Uterus (tissue), 4 donors: ENCODE results near the gene PDCD7. TPM values are rescaled to one million over a fixed set of nuclear protein-coding genes. Genes with fewer than 3 reads are reported as not detected.
"Not testable (repeated sequence)": the region's sequence is repeated elsewhere in the genome, so short reads cannot be mapped to it uniquely, and the experiment has no call there.

ENCODE experiments used
- DNase-seq, 2 donors: peaks; one replicate each; pipeline ENCODE4 v3.0.0-alpha.2; 2019 to 2020
- H3K27ac ChIP-seq, 2 donors: fragments of 200-600 bp; sonication (generic); 1 replicate in 1 of 2; 2 replicates in 1 of 2; pipeline ENCODE4 v1.5.1; 2016 to 2018
- H3K27me3 ChIP-seq, 2 donors: fragments of 200-600 bp; sonication (generic); one replicate each; pipeline ENCODE4 v1.5.1; 2018 to 2019; ENCODE audit warnings: control low read depth in 1 of 2
- H3K36me3 ChIP-seq, 2 donors: fragments of 200-600 bp; sonication (generic); one replicate each; pipeline ENCODE4 v1.5.1; 2019; ENCODE audit warnings: control low read depth in 1 of 2
- H3K4me1 ChIP-seq, 2 donors: fragments of 200-600 bp; sonication (generic); one replicate each; pipeline ENCODE4 v1.5.1; 2018 to 2019; ENCODE audit warnings: control low read depth in 1 of 2
- H3K4me3 ChIP-seq, 2 donors: fragments of 200-600 bp; sonication (generic); 1 replicate in 1 of 2; 2 replicates in 1 of 2; pipeline ENCODE4 v1.5.1; 2018 to 2019; ENCODE audit warnings: mild to moderate bottlenecking in 1 of 2
- H3K9me3 ChIP-seq, 2 donors: fragments of 200-600 bp; sonication (generic); one replicate each; pipeline ENCODE4 v1.5.1; 2019; ENCODE audit warnings: control low read depth in 1 of 2
- POLR2A ChIP-seq, 2 donors: fragments of 450-650 bp; IDR thresholded peaks; one replicate each; pipeline ENCODE4 v1.6.1; 2016; ENCODE audit warnings: antibody characterized with exemption in 2 of 2, mild to moderate bottlenecking in 1 of 2, moderate library complexity in 1 of 2
- intact Hi-C: fragments of 100-400 bp; cut with DNase I; formaldehyde crosslinking; loops from one replicate; pipeline ENCODE4 v1.15.1; 2023; ENCODE audit warnings: low total_unique reads
- total RNA-seq, 4 donors: library from RNA; depleted of rRNA in 3 of 4; stranded (reverse); fragments of >200 nt in 3 of 4; gene quantifications; one replicate each; pipeline versions ENCODE4 v1.1.0 to v1.2.4, GENCODE V29; 2014 to 2023
- TF ChIP-seq, protein P1 (sequence below), 4 experiments: fragments of 200-600 bp in 2 of 4; fragments of 450-650 bp in 2 of 4; sonication (generic) in 2 of 4; IDR thresholded peaks; one replicate each; pipeline ENCODE4 v1.5.1; 2016 to 2019; ENCODE audit warnings: antibody characterized with exemption in 4 of 4, mild to moderate bottlenecking in 2 of 4, moderate library complexity in 1 of 4
- donor health status: DM: yes; HTN: yes; CAD: no.

PDCD7 gene
- total RNA-seq, 4 donors from 2014 or later = 14.7 to 34.5 (median 26.6) TPM

- H3K4me1 ChIP-seq = no peaks in the 10 kb centered on the region
- H3K27me3 ChIP-seq = no peaks in the 10 kb centered on the region
- DNase-seq = no peak
- no peak overlapping the region for H3K4me3 ChIP-seq
- H3K36me3 ChIP-seq = no peaks in the 10 kb centered on the region
- no peak for TF ChIP-seq POLR2A (IDR thresholded peaks at IDR 0.05)
- TF ChIP-seq, protein P1, sequence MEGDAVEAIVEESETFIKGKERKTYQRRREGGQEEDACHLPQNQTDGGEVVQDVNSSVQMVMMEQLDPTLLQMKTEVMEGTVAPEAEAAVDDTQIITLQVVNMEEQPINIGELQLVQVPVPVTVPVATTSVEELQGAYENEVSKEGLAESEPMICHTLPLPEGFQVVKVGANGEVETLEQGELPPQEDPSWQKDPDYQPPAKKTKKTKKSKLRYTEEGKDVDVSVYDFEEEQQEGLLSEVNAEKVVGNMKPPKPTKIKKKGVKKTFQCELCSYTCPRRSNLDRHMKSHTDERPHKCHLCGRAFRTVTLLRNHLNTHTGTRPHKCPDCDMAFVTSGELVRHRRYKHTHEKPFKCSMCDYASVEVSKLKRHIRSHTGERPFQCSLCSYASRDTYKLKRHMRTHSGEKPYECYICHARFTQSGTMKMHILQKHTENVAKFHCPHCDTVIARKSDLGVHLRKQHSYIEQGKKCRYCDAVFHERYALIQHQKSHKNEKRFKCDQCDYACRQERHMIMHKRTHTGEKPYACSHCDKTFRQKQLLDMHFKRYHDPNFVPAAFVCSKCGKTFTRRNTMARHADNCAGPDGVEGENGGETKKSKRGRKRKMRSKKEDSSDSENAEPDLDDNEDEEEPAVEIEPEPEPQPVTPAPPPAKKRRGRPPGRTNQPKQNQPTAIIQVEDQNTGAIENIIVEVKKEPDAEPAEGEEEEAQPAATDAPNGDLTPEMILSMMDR (IDR thresholded peaks at IDR 0.05) = no peak
- no peak overlapping the region for H3K27ac ChIP-seq
- intact Hi-C loops = no loop called here
- no peaks in the 10 kb centered on the region for H3K9me3 ChIP-seq
These were observed 12.8 kb upstream of the PDCD7 start for GRCh38 chr15:65146438-65146837.

GRCh38 chr15:65138631-65139030 is 5.0 kb upstream of the PDCD7 start:
- H3K4me1 ChIP-seq, H3K4me3 ChIP-seq, H3K27me3 ChIP-seq, H3K27ac ChIP-seq, DNase-seq, intact Hi-C loops, H3K9me3 ChIP-seq, H3K36me3 ChIP-seq: not testable (repeated sequence)

DNA sequence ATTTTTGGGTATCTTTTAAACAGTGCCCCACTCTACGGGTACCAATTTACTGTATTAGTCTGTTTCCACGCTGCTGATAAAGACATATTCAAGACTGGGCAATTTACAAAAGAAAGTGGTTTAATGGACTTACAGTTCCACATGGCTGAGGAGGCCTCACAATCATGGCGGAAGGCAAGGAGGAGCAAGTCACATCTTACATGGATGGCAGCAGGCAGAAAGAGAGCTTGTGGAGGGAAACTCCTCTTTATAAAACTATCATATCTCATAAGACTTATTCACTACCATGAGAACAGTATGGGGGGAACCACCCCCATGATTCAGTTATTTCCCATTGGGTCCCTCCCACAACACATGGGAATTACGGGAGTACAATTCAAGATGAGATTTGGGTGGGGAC is 4.3 kb upstream of the PDCD7 start:
- H3K4me1 ChIP-seq, H3K4me3 ChIP-seq, H3K9me3 ChIP-seq, DNase-seq, H3K27me3 ChIP-seq, H3K36me3 ChIP-seq, intact Hi-C loops, H3K27ac ChIP-seq: not testable (repeated sequence)

- H3K27ac ChIP-seq, H3K36me3 ChIP-seq, H3K4me3 ChIP-seq, H3K4me1 ChIP-seq, intact Hi-C loops, DNase-seq, H3K27me3 ChIP-seq, H3K9me3 ChIP-seq: not testable (repeated sequence)
These were observed 3.5 kb upstream of the PDCD7 start for GRCh38 chr15:65137089-65137488.

- Histone ChIP-seq H3K27me3 (no peaks in the 10 kb centered on the region), H3K9me3 (no peaks in the 10 kb centered on the region), H3K4me3 (no peak overlapping the region), H3K27ac (no peak overlapping the region), H3K4me1 (peaks cover 0 to 7% of the 10 kb centered on the region in 2 donors), H3K36me3 (no peaks in the 10 kb centered on the region)
- no peak for TF ChIP-seq POLR2A (IDR thresholded peaks at IDR 0.05)
- TF ChIP-seq, protein P1 (IDR thresholded peaks at IDR 0.05) = no peak
- no peak for DNase-seq
- intact Hi-C loops = no loop called here
These were observed 930 bp upstream of the PDCD7 start for GRCh38 chr15:65134538-65134937.

GRCh38 chr15:65132878-65133547 is 595 bp downstream of the PDCD7 start:
- intact Hi-C loops = no loop called here
- Histone ChIP-seq H3K27ac (peak overlapping the region; percentile 77 to 87), H3K27me3 (no peaks in the 10 kb centered on the region), H3K36me3 (no peaks in the 10 kb centered on the region), H3K4me3 (peak overlapping the region; percentile 60 to 70), H3K4me1 (peaks cover 0 to 7% of the 10 kb centered on the region in 2 donors), H3K9me3 (no peaks in the 10 kb centered on the region)
- TF ChIP-seq, protein P1 (IDR thresholded peaks at IDR 0.05) = no peak
- TF ChIP-seq POLR2A (IDR thresholded peaks at IDR 0.05) = no peak
- DNase-seq = no peak

DNA sequence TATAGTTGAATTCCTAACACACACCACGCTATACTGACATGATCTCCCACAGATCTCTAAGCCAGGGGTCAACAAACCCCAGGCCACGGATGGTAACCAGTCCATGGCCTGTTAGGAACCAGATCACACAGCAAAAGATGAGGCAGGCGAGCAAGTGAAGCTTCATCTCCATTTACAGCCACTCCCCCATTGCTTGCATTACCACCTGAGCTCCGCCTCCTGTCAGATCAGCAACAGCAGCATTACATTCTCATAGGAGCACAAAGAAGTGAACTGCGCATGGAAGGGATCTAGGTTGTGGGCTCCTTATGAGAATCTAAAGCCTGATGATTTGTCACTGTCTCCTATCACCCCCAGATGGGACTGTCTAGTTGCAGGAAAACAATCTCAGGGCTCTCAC is 2.7 kb downstream of the PDCD7 start:
- TF ChIP-seq, protein P1 (IDR thresholded peaks at IDR 0.05) = no peak
- no peak for TF ChIP-seq POLR2A (IDR thresholded peaks at IDR 0.05)
- no peak for DNase-seq
- intact Hi-C loops = no loop called here
- H3K4me1 ChIP-seq = peaks cover 0 to 7% of the 10 kb centered on the region in 2 donors
- no peaks in the 10 kb centered on the region for H3K27me3 ChIP-seq
- no peaks in the 10 kb centered on the region for H3K9me3 ChIP-seq
- H3K27ac ChIP-seq = no peak overlapping the region
- no peak overlapping the region for H3K4me3 ChIP-seq
- no peaks in the 10 kb centered on the region for H3K36me3 ChIP-seq
